BE2C (cell line): ENCODE results near the gene FOXF2.

Experiments
- DNase-seq: peaks from one replicate; pipeline ENCODE4 v3.0.0-alpha.2; 2020
- H3K27me3 ChIP-seq: fragments of 250-450 bp; sonication (Bioruptor Pico); 2 replicates; pipeline ENCODE4 v1.5.1; 2020; ENCODE audit warnings: mild to moderate bottlenecking
- H3K36me3 ChIP-seq: fragments of 250-450 bp; sonication (Bioruptor Pico); 2 replicates; pipeline ENCODE4 v1.5.1; 2020; ENCODE audit warnings: mild to moderate bottlenecking
- H3K4me1 ChIP-seq: fragments of 250-450 bp; sonication (Bioruptor Pico); 2 replicates; pipeline ENCODE4 v1.5.1; 2020
- H3K4me3 ChIP-seq: 2 replicates; pipeline ENCODE4 v1.5.1; 2011; ENCODE audit warnings: low read depth, low read length
- H3K9me3 ChIP-seq: fragments of 250-450 bp; sonication (Bioruptor Pico); 2 replicates; pipeline ENCODE4 v1.5.1; 2020
- CTCF ChIP-seq: IDR thresholded peaks from 2 replicates; pipeline ENCODE4 v1.5.1; 2012; ENCODE audit warnings: mild to moderate bottlenecking, low read depth, low read length

FOXF2 gene

GRCh38 chr6:1390133-1390945, 963 bp downstream of the FOXF2 start:
- Histone ChIP-seq H3K36me3 (no peaks in the 10 kb centered on the region), H3K4me3 (no peak overlapping the region), H3K4me1 (no peaks in the 10 kb centered on the region), H3K27me3 (peaks cover 97% of the 10 kb centered on the region), H3K9me3 (no peaks in the 10 kb centered on the region)
- no peak for TF ChIP-seq CTCF
- DNase-seq: no peak

GRCh38 chr6:1390946-1391799, 1.8 kb downstream of the FOXF2 start:
- Histone ChIP-seq H3K27me3 (peaks cover 97% of the 10 kb centered on the region), H3K4me3 (no peak overlapping the region), H3K9me3 (no peaks in the 10 kb centered on the region), H3K4me1 (no peaks in the 10 kb centered on the region), H3K36me3 (no peaks in the 10 kb centered on the region)
- TF ChIP-seq CTCF: no peak
- DNase-seq: no peak

GRCh38 chr6:1391800-1392309, 2.5 kb downstream of the FOXF2 start:
- Histone ChIP-seq H3K4me3 (no peak overlapping the region), H3K9me3 (no peaks in the 10 kb centered on the region), H3K4me1 (no peaks in the 10 kb centered on the region), H3K36me3 (no peaks in the 10 kb centered on the region), H3K27me3 (peaks cover 97% of the 10 kb centered on the region)
- no peak for TF ChIP-seq CTCF
- DNase-seq: no peak

- H3K27me3 ChIP-seq: peaks cover 89% of the 10 kb centered on the region
- TF ChIP-seq CTCF: no peak
- DNase-seq: no peak
These were observed 3.7 kb downstream of the FOXF2 start for GRCh38 chr6:1392813-1393640.

GRCh38 chr6:1393641-1394283, 4.4 kb downstream of the FOXF2 start:
- no peak for DNase-seq
- H3K4me1 ChIP-seq: no peaks in the 10 kb centered on the region
- H3K36me3 ChIP-seq: no peaks in the 10 kb centered on the region
- no peak for TF ChIP-seq CTCF
- H3K4me3 ChIP-seq: no peak overlapping the region
- no peaks in the 10 kb centered on the region for H3K9me3 ChIP-seq
- peaks cover 87% of the 10 kb centered on the region for H3K27me3 ChIP-seq

More at GRCh38 chr6:1392813-1393640, 3.7 kb downstream of the FOXF2 start:
- Histone ChIP-seq H3K4me3 (no peak overlapping the region), H3K4me1 (no peaks in the 10 kb centered on the region), H3K36me3 (no peaks in the 10 kb centered on the region), H3K9me3 (no peaks in the 10 kb centered on the region)
